ENCODE data around the gene RAI14.

The RAI14 gene

DNA sequence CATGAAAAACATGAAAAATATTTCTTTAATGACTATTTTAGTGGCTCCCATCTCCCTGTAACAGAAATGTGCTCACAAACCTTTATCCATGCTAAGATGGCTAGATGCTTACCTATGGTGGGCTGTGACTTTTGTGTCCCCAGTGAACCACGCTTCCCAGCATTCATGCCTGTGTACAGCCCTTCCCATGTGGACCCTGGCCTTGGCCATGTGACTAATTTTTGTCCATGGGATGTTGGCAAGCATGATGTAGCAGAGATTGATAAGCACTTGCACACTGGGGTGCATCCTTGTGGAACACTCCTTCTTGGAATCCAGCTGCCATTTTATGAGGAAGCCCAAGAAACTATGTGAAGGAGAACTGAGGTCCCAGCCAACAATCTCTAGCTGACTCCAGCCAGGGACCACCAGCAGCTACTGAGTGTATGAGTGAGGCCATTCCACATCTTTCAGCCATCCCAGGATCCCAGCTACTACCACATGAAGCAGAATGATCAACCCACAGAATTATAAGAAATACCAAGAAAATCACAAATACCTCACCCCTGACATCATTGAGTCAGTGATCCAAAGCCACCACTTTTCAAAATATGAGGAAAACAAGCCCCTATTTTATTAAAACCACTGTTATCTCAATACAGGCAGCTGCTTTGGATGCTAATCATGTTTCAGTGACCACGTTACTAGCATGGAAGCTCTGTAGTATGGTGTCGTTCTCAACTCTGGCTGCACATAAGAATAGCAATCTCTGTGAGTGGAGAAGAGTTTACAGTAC is 16.1 kb upstream of the RAI14 start:
- FAIRE-seq (no peak), DNase-seq (ENCODE audit: insufficient read length, low spot score) (no peak)

DNA sequence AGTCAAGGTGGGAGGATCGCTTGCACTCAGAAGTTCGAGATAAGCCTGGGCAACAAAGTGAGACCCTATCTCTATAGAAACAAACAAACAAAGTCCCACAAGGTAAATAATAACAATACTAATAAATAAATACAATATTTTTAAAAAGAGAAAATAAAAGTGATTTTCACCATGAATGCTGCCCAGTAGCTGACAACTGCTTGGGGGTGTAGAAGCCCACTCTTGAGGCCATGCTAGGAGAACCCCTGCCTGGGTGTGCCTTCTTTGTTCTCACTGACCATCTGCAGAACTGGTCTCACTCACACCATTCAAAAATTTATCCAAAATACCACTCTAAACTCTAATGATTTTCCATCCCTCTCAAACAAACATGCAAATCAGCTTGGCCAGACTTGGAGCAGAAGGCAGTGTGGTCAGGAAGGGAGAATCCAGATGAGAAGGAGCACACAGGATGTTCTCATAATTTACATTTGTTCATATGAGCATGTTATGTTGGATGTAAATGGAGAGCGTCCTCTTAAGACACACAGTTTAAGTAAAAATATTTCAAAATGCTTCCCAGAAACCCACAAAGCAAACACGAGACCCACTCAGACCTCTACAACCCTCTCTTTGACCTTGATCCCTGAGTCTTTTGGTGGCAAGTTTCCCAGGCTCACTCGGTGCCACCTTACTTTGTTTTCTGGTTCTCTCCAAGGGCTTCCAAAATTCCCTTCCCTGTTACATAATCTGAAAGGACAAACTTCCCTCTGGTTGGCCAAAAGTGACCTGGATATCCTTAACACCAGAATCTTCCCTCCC is 7.9 kb upstream of the RAI14 start:
- DNase-seq (ENCODE audit: insufficient read length, low spot score): no peak
- FAIRE-seq: no peak

DNA sequence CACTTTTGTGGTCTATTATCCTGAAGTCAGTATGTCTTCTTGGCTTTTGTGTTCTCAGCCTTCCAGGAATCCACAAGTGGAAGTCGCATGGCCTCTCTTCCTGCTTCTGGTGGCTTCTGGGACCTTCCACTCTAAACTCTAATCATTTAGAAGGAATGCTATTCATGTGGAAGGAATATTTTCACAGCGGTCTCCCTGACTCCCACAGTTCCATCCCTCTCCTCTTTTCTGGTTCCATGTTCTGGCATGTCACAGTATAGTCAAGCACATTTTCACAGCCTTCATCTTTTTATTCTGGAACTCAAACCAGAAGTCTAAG is 7.3 kb upstream of the RAI14 start:
- FAIRE-seq (no peak), DNase-seq (ENCODE audit: insufficient read length, low spot score) (no peak)

DNA sequence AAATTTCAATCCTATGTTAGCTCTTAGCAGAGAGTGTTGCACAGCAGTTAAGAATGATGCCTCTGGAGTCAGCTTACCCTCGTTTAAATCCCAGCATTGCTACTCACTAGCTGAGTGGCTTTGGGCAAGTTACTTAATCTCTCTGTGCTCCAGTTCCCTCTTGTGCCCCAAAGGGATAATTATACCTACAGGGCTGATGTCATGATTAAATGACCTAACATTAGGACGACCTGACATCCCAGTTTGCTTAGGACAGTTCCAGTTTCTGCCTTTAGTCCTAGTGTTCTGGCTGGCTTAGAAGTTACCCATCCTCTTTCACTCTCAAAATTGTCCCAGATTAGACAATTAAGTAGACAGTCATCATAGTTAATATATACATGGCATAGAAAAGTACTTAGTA is 4.3 kb upstream of the RAI14 start:
- DNase-seq (ENCODE audit: insufficient read length, low spot score) (no peak), FAIRE-seq (no peak)

DNA sequence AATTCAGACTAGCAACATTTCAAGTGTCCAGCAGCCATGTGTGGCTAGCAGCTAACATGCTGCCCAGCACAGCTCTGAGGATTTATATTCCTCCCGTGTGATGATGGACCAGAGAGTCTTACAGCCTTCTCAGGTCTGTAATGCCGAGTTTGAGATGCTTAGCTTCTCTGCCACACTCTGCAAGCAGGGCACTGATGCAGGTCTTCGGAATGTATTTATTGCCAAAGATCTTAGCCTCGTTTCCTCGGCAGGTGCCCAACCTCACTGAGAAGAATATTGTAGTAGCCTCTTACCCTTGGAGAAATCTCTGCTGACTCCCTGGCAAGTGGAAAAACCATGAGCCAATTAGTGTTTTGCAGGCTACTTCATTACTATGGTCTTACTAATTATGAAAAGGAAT is 3.7 kb upstream of the RAI14 start:
- DNase-seq (ENCODE audit: insufficient read length, low spot score) (no peak), FAIRE-seq (no peak)

DNA sequence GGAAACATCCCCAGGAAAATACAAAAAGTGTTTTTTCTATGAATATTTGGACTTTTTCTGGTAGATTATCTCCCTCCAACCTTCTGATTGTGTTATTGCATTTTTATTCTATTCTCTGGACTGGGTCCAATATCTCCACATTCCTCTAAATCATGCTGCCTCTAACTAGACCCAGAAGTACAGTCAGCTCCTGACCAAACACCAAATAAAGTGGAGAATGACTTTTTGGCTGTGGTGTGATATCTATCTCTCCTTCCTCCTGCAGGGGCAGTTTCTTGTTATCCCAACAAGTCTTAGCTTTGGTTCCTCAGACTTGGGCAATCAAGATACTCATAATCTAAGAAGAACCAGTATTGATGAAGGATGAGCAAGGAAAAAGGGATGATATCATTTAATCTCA is 3.2 kb upstream of the RAI14 start:
- no peak for DNase-seq (ENCODE audit: insufficient read length, low spot score)
- FAIRE-seq: no peak

DNA sequence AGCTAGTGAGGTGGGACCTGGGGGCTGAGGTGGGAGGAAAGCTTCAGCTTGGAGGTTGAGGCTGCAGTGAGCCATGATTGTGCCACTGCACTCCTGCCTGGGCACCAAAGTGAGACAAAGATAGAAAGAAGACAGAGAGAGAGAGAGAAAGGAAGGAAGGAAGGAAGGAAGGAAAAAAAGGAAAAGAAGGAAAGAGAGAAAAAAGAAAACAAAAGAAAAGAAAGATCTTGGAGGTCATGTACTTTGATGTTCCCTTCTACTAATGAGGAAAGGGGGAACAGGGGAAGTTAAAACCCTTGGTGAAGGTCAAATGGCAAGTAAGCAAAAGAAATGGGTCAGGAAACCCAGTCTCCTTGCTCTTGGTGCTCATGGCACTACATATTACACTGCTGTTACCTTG is 2.4 kb upstream of the RAI14 start:
- FAIRE-seq: no peak
- DNase-seq (ENCODE audit: insufficient read length, low spot score): no peak

DNA sequence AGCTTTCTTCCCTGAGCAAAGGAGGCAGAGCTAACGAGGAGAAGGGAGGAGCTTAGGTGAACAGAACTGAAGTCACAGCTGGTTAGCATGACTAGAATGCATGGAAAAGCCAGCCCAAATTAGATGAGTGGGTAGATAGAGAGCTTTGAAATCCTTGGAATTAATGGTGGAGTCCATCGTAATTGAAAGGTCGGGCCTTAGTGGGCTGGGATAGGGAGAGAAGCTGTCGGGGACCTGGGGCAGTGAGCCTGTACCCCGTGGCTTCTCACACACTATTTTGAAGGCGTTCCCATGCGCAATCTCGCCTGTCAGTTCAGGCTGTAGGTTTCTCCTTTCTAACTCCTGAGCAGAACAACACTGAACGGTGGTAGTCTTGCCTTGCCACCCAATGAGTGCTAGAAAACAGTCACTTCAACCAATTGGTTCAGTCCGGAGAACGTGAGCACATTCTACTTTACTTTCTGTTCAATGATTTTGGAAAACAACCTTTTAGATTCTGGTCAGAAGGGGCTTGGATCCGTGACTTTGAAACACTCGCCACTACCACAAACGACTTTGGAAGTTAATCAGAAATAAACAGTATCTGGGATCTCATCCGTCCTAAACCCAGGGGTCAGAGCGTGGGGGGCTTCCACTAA is 655 bp upstream of the RAI14 start:
- FAIRE-seq: no peak

DNA sequence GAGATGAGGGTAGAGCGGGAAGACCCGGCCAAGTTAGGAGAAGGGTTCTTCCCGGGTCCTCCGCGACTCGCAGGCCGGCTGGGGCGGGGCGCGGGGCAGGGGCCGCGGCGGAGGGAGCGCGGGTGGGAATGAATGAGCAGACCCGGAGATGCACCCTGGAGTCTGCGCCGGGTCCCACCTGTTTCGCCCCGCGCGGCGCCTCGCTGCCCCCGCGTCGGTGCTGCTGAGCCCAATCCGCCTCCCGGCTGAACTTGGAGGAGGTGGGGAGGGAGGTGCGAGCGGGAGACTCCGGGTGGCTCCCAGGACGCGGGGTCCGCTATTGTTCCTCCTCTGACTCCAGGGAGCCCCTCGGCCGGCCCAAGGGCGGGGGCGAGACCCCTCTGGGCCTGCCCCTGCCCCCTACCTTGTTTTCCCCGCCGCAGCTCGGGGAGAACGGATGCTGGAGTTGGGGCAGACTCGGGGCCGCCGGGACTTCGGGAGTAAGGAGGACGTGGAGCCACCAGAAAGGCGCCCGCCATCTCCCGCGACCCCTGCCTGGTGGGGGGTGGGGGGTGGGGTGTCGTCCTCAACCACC is 659 bp downstream of the RAI14 start:
- DNase-seq (ENCODE audit: insufficient read length, low spot score) (no peak), FAIRE-seq (no peak)

More for the DNA sequence above, 655 bp upstream of the RAI14 start:
- DNase-seq (ENCODE audit: insufficient read length, low spot score): no peak

DNA sequence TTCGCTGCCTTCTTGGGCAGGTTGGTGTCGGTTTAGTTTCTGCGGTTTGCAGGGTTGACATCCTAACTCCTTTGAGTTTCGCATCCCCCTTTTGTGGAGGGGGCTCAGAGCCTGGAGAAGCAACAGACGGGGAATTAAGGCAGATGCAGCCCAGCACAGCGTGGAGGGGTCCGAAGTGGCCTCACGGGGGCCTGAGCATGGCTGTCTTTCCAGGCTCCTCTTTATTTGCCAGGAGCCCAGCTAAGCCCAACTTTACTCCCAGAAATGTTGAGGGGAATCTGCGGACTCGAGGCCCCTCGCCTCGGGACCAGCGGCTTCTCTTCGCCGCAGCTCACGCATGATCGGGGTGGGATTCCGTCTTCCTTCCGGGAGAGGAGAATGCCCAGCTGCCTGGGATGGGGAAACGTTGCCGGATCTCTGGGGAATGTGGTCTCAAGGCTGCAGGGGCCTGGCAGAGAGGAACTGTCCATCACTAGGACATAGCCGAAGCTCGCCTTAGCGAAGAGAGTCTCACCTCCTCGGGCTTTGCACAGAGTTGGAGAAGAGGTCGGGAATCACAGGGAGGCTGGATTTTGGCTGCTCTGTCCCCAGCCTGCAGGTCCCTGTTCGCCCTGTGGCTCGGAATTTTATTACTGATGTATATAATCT is 1.3 kb downstream of the RAI14 start:
- FAIRE-seq (no peak), DNase-seq (ENCODE audit: insufficient read length, low spot score) (no peak)

DNA sequence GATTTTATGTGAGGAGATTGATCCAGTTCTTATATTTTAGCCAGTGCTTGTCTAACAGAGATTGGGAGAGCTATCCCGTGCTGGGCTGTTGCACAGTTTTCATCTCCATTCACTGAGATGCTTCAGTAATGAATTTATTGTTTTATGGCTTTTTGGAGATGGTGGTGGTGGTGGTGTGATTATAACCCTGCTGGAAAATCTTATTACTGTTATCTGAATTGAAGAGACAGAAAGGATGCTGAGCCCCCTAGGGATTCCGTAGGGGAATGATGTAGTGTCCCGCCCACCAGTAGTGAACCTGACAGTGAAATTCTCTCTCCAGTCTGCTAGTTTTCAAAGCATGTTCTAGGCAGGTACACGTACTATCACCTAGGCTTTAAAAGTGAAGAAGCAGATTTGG is 1.9 kb downstream of the RAI14 start:
- FAIRE-seq (no peak), DNase-seq (ENCODE audit: insufficient read length, low spot score) (no peak)

DNA sequence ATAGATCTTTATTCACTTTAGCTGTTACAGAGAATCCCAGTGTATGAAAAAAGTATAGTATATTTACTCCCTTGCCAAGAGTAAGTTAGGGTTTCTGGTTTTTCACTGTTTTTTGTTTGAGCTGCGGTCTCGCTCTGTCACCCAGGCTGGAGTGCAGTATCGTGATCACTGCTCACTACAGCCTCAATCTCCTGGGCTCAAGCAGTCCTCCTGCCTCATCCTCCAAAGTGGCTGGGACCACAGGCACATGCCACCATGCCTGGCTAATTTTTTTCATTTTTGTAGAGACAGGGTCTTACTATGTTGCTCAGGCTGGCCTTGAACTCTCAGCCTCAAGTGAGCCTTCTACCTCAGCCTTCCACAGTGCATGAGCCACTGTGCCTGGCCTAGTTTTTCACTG is 3.0 kb downstream of the RAI14 start:
- FAIRE-seq: no peak
- DNase-seq (ENCODE audit: insufficient read length, low spot score): no peak

DNA sequence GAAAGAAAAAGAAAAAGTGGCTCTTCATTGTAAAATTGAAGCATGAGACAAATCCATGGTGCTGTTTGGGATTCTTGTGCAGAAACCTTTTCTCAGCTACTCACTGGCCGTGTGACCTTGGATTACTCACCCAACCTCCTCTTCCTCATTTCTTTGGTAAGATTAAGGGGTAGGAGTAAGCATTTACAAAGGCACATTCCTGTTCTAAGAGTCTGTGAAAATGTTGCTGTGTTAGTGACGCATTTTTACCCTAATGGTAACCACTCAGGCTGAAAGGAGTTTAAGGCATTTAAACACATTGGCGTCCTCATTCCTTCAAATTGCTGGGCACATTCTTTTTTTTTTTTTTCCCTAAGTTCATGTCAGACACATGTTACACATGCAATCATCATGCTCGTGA is 4.3 kb downstream of the RAI14 start:
- FAIRE-seq: no peak
- no peak for DNase-seq (ENCODE audit: insufficient read length, low spot score)

DNA sequence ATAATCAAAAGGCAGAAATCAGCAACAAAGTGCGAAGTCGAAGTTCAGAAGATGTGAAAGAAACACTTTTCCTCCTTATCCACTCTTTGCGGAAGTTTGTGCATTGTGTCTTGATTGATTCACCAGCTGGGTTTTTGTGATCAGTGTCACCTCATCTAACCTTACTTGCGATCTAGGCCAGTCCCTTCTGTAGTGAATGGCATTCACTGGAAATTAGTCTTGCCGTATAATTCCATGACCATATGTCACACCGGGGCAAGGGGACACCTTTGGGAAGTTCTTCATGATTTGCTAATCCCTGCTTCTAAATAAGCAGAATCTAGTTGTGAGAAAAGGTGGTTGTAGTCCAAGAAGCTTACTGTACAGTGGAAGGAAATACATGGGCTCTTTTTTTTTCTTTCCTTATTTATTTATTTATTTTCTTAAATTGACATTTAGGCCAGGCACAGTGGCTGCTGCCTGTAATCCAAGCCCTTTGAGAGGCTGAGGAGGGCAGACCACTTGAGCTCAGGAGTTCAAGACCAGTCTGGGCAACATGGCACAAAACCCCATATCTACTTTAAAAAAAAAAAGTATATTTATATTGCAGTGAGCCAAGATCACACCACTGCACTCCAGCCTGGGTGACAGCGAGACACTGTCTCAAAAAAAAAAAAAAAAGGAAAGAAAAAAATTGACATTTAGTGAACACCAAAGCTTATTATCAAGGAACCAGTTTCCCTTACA is 7.8 kb downstream of the RAI14 start:
- FAIRE-seq (no peak), DNase-seq (ENCODE audit: insufficient read length, low spot score) (no peak)

DNA sequence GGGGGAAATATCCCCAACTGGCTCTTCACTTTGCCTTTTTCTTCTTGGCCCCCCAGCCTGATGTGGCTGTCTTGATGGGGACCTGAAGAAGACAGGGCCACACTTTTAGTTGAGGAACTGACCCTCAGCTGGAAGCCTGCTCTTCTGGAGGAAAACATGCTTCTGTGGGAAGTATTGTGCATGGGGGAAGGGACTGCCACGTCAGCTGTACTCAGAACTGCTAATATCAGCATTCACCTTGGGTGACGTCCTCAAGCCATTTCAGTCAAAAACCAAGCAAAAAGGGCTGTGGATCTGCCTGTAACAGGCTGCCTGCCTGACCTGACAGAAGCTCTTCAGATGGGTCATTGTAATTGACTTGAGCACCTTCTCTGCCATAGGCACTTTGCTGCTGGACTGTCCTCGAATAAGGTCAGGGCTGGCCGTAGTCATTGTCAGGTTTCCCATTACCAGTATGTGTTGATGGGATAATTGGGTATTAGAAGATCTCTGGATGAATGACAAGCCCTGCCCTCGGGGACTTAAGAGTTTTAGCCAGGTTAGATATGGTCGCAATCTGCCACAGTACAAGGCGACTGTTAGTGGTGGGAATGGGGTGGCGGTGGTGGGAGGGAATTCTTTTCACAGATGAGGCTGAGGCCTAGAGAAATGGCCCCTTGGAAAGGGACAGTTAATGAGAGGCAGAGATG is 10.4 kb downstream of the RAI14 start:
- FAIRE-seq: no peak

DNA sequence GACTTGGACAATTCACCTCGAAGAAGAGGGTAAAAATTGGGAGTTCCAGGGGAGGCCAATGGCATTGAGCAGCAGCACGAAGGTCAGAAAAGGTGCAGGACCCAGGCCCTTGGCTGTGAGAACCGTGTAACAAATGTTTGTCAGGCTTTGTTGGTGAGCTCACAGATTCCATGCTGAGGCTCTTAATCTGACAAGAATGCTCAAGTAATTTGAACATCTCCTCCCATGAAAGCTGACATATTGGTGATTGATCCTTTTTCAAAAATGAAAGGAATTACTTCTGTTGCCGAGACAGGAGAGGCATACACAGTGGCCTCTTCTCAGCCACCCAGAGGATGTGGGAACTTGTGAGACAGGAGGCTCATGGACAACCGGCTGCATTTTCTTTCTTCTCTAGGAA is 11.6 kb downstream of the RAI14 start:
- FAIRE-seq (no peak), DNase-seq (ENCODE audit: insufficient read length, low spot score) (no peak)

More for the DNA sequence above, 10.4 kb downstream of the RAI14 start:
- DNase-seq (ENCODE audit: insufficient read length, low spot score): no peak

DNA sequence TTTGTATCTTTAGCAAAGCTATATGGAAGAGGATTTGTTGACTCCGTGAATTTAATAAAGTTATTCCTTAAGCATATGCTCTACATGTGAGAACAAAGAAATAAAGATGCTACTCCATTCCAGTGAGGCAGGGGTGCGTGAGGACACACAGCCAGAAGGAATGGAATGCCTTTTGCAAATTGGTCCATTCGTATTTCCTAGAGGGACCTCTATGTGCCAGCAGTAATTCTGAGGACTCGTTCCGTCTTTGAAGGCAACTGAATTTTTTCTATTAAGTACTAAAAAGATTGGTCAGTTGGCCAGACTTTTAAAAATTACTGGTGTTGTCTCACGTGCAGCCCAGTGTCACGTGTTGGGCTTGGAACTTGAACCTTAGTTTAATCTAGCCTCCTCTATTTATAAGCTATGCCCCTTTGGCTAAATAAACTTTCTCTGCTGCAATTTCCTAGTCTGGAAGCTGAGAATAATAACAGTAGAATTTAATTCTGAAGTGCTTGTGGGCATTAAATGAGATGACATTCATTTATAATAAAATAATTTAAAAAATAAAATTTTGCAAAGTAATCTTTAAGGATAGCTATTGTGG is 13.9 kb downstream of the RAI14 start:
- DNase-seq (ENCODE audit: insufficient read length, low spot score): no peak

DNA sequence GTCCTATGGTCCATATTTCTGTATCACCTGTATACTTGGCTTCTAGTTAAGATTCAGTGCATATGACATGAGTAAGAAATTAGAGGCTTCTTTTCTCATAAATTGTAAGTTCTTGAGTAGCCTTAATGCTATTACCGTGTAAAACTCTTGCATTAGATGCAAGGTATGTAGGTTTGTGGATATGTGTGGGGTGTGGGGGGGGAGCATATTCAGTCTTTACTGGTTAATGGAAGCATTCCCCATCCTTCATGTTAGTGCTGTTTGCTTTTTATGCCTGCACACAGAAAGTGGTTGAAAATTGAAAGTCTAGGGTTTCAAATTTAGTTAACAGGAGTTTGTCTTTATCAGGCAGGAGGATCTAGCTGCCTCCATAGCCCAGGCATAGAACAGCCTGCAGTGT is 16.1 kb downstream of the RAI14 start:
- no peak for DNase-seq (ENCODE audit: insufficient read length, low spot score)
- FAIRE-seq: no peak

More for the DNA sequence above, 13.9 kb downstream of the RAI14 start:
- no peak for FAIRE-seq

DNA sequence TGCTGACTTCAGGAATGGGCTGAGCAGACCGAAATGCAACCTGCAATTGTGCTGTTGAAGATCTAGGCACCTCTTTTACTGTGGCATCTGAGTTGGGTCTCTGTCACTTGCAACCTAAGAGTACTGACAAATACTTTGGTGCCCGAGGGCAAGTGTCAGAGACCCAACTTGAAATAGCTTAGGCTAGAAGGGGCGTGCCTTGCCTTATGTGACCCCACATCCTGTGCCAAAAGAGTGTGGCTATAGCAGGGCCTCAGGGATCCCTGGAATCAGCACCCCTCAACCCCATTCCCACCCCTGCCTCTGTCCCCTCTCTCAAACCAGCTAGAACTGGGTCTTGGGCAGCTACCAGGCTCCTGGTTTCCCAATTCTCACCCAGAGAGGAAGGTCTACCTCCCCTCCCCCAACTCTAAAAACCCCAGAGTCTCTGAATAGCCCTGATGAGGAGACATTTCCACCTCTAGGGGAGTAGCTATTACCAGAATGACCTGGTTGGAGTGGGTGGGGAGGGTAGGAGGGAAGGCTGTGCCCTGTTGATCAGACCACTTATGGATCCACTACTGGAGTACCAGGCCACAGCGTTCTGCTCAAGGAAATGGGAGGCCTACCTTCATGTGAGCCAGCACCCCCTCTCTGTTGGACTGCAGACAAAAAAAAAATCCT is 17.5 kb downstream of the RAI14 start:
- FAIRE-seq: no peak
- no peak for DNase-seq (ENCODE audit: insufficient read length, low spot score)
